ENCODE data around the gene GPC6. TPM values are rescaled to one million over a fixed set of nuclear protein-coding genes. Genes with fewer than 3 reads are reported as not detected.

The GPC6 gene
- total RNA-seq, 1 experiment from 2014 or later = not detected

- Histone ChIP-seq H3K4me2 (no peak overlapping the region), H4K20me1 (ENCODE audit: insufficient read depth) (no peaks in the 10 kb centered on the region), H3K36me3 (ENCODE audit: low read depth) (no peaks in the 10 kb centered on the region), H3K79me2 (ENCODE audit: low read depth) (no peaks in the 10 kb centered on the region), H3K4me1 (replicated peaks; ENCODE audit: insufficient read depth) (no peaks in the 10 kb centered on the region), H3K27me3 (ENCODE audit: insufficient read depth, low read depth) (no peaks in the 10 kb centered on the region), H2AFZ (no peak overlapping the region), H3K9me2 (ENCODE audit: insufficient read depth) (no peaks in the 10 kb centered on the region), H3K9me3 (ENCODE audit: insufficient read depth, low read depth) (no peaks in the 10 kb centered on the region), H3K27ac (no peak overlapping the region), H3F3A (ENCODE audit: insufficient read depth, low read depth) (no peaks in the 10 kb centered on the region), H3K4me3 (no peak overlapping the region)
- ChIA-PET CTCF (no interaction called here), POLR2A (ENCODE audit: unreplicated experiment) (no interaction called here)
- BruUV-seq (replicated peaks) = no TSS peak
- no peak for TF ChIP-seq EZH2 (IDR thresholded peaks at IDR 0.05; ENCODE audit: low read depth)
- TF ChIP-seq CTCF (conservative IDR thresholded peaks at IDR 0.05) = no peak
- intact Hi-C loops (cut with micrococcal nuclease; ENCODE audit: unreplicated experiment) = no loop called here
- DNase-seq = no peak
Observed at GRCh38 chr13:94351292-94351990, 1124.8 kb downstream of the GPC6 start.

GRCh38 chr13:94352057-94352456 lies 1125.5 kb downstream of the GPC6 start:
- H3K4me3 ChIP-seq = no peak overlapping the region
- no peak overlapping the region for H3K27ac ChIP-seq
- BruUV-seq (replicated peaks) = no TSS peak
- no peak overlapping the region for H2AFZ ChIP-seq
- H3K9me3 ChIP-seq (ENCODE audit: insufficient read depth, low read depth) = no peaks in the 10 kb centered on the region
- H3K27me3 ChIP-seq (ENCODE audit: insufficient read depth, low read depth) = no peaks in the 10 kb centered on the region
- no peak for TF ChIP-seq CTCF (conservative IDR thresholded peaks at IDR 0.05)
- no peak for TF ChIP-seq EZH2 (IDR thresholded peaks at IDR 0.05; ENCODE audit: low read depth)
- intact Hi-C loops (cut with micrococcal nuclease; ENCODE audit: unreplicated experiment) = no loop called here
- no peak overlapping the region for H3K4me2 ChIP-seq
- H3K9me2 ChIP-seq (ENCODE audit: insufficient read depth) = no peaks in the 10 kb centered on the region
- H3K4me1 ChIP-seq (replicated peaks; ENCODE audit: insufficient read depth) = no peaks in the 10 kb centered on the region
- H3K36me3 ChIP-seq (ENCODE audit: low read depth) = no peaks in the 10 kb centered on the region
- no peaks in the 10 kb centered on the region for H3K79me2 ChIP-seq (ENCODE audit: low read depth)
- DNase-seq = no peak
- ChIA-PET CTCF (no interaction called here), POLR2A (ENCODE audit: unreplicated experiment) (no interaction called here)
- no peaks in the 10 kb centered on the region for H4K20me1 ChIP-seq (ENCODE audit: insufficient read depth)
- H3F3A ChIP-seq (ENCODE audit: insufficient read depth, low read depth) = no peaks in the 10 kb centered on the region

GRCh38 chr13:94353167-94353710 lies 1126.6 kb downstream of the GPC6 start:
- no peak for DNase-seq

More at GRCh38 chr13:94353167-94353710, 1126.6 kb downstream of the GPC6 start:
- BruUV-seq (replicated peaks) = no TSS peak
- Histone ChIP-seq H3K27me3 (ENCODE audit: insufficient read depth, low read depth) (no peaks in the 10 kb centered on the region), H3K4me1 (replicated peaks; ENCODE audit: insufficient read depth) (no peaks in the 10 kb centered on the region), H3K27ac (no peak overlapping the region), H4K20me1 (ENCODE audit: insufficient read depth) (no peaks in the 10 kb centered on the region), H3K4me2 (no peak overlapping the region), H3K79me2 (ENCODE audit: low read depth) (no peaks in the 10 kb centered on the region), H2AFZ (no peak overlapping the region), H3K9me2 (ENCODE audit: insufficient read depth) (no peaks in the 10 kb centered on the region), H3K36me3 (ENCODE audit: low read depth) (no peaks in the 10 kb centered on the region), H3F3A (ENCODE audit: insufficient read depth, low read depth) (no peaks in the 10 kb centered on the region), H3K9me3 (ENCODE audit: insufficient read depth, low read depth) (no peaks in the 10 kb centered on the region), H3K4me3 (no peak overlapping the region)
- TF ChIP-seq CTCF (conservative IDR thresholded peaks at IDR 0.05) = no peak
- no peak for TF ChIP-seq EZH2 (IDR thresholded peaks at IDR 0.05; ENCODE audit: low read depth)
- POLR2A ChIA-PET (ENCODE audit: unreplicated experiment) = no interaction called here
- CTCF ChIA-PET = no interaction called here
- intact Hi-C loops (cut with micrococcal nuclease; ENCODE audit: unreplicated experiment) = no loop called here
